GM12878 (cell line): ENCODE results near the gene SPATA19. TPM values are rescaled to one million over a fixed set of nuclear protein-coding genes. Genes with fewer than 3 reads are reported as not detected.

ENCODE experiments used
- ATF7 ChIP-seq: fragments of 450-650 bp; IDR thresholded peaks from 2 replicates; pipeline ENCODE4 v1.6.1; 2016; ENCODE audit warnings: low read depth, mild to moderate bottlenecking
- BHLHE40 ChIP-seq, 2 experiments: fragments of 450-650 bp in 1 of 2; IDR thresholded peaks; 2 replicates each; pipeline ENCODE4 v1.6.1; 2011 to 2017; ENCODE audit warnings: low read depth in 2 of 2, borderline replicate concordance in 1 of 2, improper control_type of control experiment in 1 of 2, low read length in 1 of 2, mild to moderate bottlenecking in 1 of 2
- CUX1 ChIP-seq: IDR thresholded peaks from 2 replicates; pipeline ENCODE4 v1.6.1; 2012; ENCODE audit warnings: improper control_type of control experiment, low read depth, low read length; ENCODE audit not compliant: insufficient replicate concordance
- MEF2B ChIP-seq: fragments of 450-650 bp; IDR thresholded peaks from 2 replicates; pipeline ENCODE4 v1.6.1; 2018; ENCODE audit warnings: mild to moderate bottlenecking, moderate library complexity; ENCODE audit not compliant: partially characterized antibody, poor library complexity, severe bottlenecking
- NR2F1 ChIP-seq: fragments of 450-650 bp; conservative IDR thresholded peaks from 2 replicates; pipeline ENCODE4 v1.6.1; 2017; ENCODE audit warnings: mild to moderate bottlenecking
- RELB ChIP-seq: fragments of 450-650 bp; IDR thresholded peaks from 2 replicates; pipeline ENCODE4 v1.6.1; 2017; ENCODE audit warnings: low read depth, mild to moderate bottlenecking, moderate library complexity
- SMC3 ChIP-seq: IDR thresholded peaks from 2 replicates; pipeline ENCODE4 v1.6.1; 2011; ENCODE audit warnings: low read length, improper control_type of control experiment, borderline replicate concordance
- TARDBP ChIP-seq: IDR thresholded peaks from 2 replicates; pipeline ENCODE4 v1.6.1; 2016; ENCODE audit warnings: borderline replicate concordance
- ZNF592 ChIP-seq: fragments of 450-650 bp; IDR thresholded peaks from 2 replicates; pipeline ENCODE4 v1.6.1; 2017; ENCODE audit warnings: mild to moderate bottlenecking, moderate library complexity
- ZNF687 ChIP-seq: fragments of 450-650 bp; IDR thresholded peaks from 2 replicates; pipeline ENCODE4 v1.6.1; 2017; ENCODE audit warnings: mild to moderate bottlenecking, moderate library complexity
- polyA plus RNA-seq, 11 experiments: library from polyadenylated mRNA; depleted of rRNA in 4 of 11; unstranded in 6 of 11; stranded (reverse) in 5 of 11; fragments of >200 nt; fragmentation: Nextera tagmentation in 4 of 11; fragmentation: Illumina TruSeq in 1 of 11; extraction: Ambion mirVana in 4 of 11; extraction: Trizol in 1 of 11; gene quantifications; 1 replicate in 1 of 11; 2 replicates in 10 of 11; pipeline versions ENCODE4 v1.2.1 to v1.2.3, GENCODE V29; 2011 to 2016; ENCODE audit warnings: inconsistent platforms in 2 of 11, missing spikeins in 2 of 11, low read depth in 1 of 11
- total RNA-seq, 4 experiments: library from RNA; depleted of rRNA in 3 of 4; stranded (reverse); fragments of >200 nt in 3 of 4; fragmentation: Illumina TruSeq in 1 of 4; extraction: Trizol in 1 of 4; gene quantifications; 2 replicates each; pipeline versions ENCODE4 v1.2.1 to v1.2.3, GENCODE V29; 2013 to 2021

Gene SPATA19
- total and polyA plus RNA-seq, 10 of the 15 experiments (the other 5 are each of a cell fraction or from before 2014, with no cell fraction given) = not detected

- peak; percentile 60; the same call in 1 of the 2 replicates for TF ChIP-seq ZNF687
- no peak for TF ChIP-seq TARDBP
- no peak for TF ChIP-seq SMC3
- TF ChIP-seq NR2F1 = peak; percentile 66; the same call in 1 of the 2 replicates
- TF ChIP-seq MEF2B = peak; percentile 74
- peak; percentile 35 for TF ChIP-seq CUX1
- peak; percentile 25 to 32; a peak in 1 of 4 replicates for TF ChIP-seq BHLHE40 (IDR thresholded peaks at IDR 0.05; ENCODE audit: borderline replicate concordance in 1 of 2, low read depth in 2 of 2, low read length in 1 of 2)
- TF ChIP-seq ZNF592 = peak; percentile 57; the same call in 1 of the 2 replicates
- TF ChIP-seq RELB = peak; percentile 53; the same call in 1 of the 2 replicates
- no peak for TF ChIP-seq ATF7
Measured at GRCh38 chr11:133887692-133888332, 42.5 kb upstream of the SPATA19 start (continued).
